ENCODE results near the gene POLG.

DNA sequence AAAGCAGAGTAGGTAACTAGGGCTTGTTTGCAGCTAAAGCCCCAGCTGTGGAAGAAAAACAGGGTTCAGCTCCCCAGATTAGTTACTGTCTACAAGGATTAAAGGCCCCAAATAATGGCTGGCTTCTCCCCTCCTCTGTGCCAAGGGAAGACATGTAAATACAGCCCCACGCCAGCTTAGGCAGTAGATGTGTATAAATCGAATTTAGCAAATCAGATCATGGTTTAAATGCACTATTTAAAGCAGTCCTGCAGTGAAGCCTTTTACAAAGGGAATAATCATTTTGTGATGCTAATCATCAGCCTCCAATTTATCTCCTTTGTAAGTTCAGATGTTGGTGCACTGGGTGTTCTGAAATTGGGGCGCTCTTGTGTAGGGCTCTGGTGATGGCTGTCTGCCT is 46.7 kb upstream of the POLG start:
- TF ChIP-seq, protein P1, sequence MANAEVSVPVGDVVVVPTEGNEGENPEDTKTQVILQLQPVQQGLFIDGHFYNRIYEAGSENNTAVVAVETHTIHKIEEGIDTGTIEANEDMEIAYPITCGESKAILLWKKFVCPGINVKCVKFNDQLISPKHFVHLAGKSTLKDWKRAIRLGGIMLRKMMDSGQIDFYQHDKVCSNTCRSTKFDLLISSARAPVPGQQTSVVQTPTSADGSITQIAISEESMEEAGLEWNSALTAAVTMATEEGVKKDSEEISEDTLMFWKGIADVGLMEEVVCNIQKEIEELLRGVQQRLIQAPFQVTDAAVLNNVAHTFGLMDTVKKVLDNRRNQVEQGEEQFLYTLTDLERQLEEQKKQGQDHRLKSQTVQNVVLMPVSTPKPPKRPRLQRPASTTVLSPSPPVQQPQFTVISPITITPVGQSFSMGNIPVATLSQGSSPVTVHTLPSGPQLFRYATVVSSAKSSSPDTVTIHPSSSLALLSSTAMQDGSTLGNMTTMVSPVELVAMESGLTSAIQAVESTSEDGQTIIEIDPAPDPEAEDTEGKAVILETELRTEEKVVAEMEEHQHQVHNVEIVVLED (CRISPR knock-in tag; IDR thresholded peaks at IDR 0.05; ENCODE audit: borderline replicate concordance), result no peak
- TF ChIP-seq ETS1 (CRISPR knock-in tag; IDR thresholded peaks at IDR 0.05) (no peak), GABPB1 (CRISPR knock-in tag; IDR thresholded peaks at IDR 0.05) (no peak)
- TF ChIP-seq, protein P2, sequence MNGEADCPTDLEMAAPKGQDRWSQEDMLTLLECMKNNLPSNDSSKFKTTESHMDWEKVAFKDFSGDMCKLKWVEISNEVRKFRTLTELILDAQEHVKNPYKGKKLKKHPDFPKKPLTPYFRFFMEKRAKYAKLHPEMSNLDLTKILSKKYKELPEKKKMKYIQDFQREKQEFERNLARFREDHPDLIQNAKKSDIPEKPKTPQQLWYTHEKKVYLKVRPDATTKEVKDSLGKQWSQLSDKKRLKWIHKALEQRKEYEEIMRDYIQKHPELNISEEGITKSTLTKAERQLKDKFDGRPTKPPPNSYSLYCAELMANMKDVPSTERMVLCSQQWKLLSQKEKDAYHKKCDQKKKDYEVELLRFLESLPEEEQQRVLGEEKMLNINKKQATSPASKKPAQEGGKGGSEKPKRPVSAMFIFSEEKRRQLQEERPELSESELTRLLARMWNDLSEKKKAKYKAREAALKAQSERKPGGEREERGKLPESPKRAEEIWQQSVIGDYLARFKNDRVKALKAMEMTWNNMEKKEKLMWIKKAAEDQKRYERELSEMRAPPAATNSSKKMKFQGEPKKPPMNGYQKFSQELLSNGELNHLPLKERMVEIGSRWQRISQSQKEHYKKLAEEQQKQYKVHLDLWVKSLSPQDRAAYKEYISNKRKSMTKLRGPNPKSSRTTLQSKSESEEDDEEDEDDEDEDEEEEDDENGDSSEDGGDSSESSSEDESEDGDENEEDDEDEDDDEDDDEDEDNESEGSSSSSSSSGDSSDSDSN (CRISPR knock-in tag; IDR thresholded peaks at IDR 0.05), result no peak

All from HepG2 (cell line).